NOMO-1 (cell line): ENCODE data around the gene ZDHHC9.

Experiments
- DNase-seq, 2 experiments: peaks; one replicate each; lab custom pipeline; 2025; ENCODE audit not compliant: unreplicated experiment in 2 of 2; lab: John Stamatoyannopoulos, UW

Gene ZDHHC9

GRCh38 chrX:129769467-129770154, 74.1 kb downstream of the ZDHHC9 start:
- no peak for DNase-seq

- DNase-seq, result no peak
Observed at GRCh38 chrX:129768586-129769466, 74.9 kb downstream of the ZDHHC9 start.

GRCh38 chrX:129768186-129768585, 75.5 kb downstream of the ZDHHC9 start:
- DNase-seq, result no peak

GRCh38 chrX:129763666-129764065, 80.0 kb downstream of the ZDHHC9 start:
- no peak for DNase-seq

- DNase-seq, result no peak
Observed at GRCh38 chrX:129762448-129762847, 81.2 kb downstream of the ZDHHC9 start.

GRCh38 chrX:129761596-129761995, 82.1 kb downstream of the ZDHHC9 start:
- no peak for DNase-seq

GRCh38 chrX:129760981-129761380, 82.7 kb downstream of the ZDHHC9 start:
- DNase-seq, result no peak

GRCh38 chrX:129760155-129760554, 83.5 kb downstream of the ZDHHC9 start:
- no peak for DNase-seq

GRCh38 chrX:129759576-129760061, 84.1 kb downstream of the ZDHHC9 start:
- DNase-seq, result no peak

GRCh38 chrX:129755779-129756650, 87.7 kb downstream of the ZDHHC9 start:
- DNase-seq, result no peak

GRCh38 chrX:129754056-129755024, 89.3 kb downstream of the ZDHHC9 start:
- DNase-seq, result no peak
